ENCODE data around the gene POLR3F. TPM values are rescaled to one million over a fixed set of nuclear protein-coding genes. Genes with fewer than 3 reads are reported as not detected.

Gene POLR3F, protein sequence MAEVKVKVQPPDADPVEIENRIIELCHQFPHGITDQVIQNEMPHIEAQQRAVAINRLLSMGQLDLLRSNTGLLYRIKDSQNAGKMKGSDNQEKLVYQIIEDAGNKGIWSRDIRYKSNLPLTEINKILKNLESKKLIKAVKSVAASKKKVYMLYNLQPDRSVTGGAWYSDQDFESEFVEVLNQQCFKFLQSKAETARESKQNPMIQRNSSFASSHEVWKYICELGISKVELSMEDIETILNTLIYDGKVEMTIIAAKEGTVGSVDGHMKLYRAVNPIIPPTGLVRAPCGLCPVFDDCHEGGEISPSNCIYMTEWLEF
- 7.3 and 9.2 TPM in 2 replicates for total RNA-seq

DNA sequence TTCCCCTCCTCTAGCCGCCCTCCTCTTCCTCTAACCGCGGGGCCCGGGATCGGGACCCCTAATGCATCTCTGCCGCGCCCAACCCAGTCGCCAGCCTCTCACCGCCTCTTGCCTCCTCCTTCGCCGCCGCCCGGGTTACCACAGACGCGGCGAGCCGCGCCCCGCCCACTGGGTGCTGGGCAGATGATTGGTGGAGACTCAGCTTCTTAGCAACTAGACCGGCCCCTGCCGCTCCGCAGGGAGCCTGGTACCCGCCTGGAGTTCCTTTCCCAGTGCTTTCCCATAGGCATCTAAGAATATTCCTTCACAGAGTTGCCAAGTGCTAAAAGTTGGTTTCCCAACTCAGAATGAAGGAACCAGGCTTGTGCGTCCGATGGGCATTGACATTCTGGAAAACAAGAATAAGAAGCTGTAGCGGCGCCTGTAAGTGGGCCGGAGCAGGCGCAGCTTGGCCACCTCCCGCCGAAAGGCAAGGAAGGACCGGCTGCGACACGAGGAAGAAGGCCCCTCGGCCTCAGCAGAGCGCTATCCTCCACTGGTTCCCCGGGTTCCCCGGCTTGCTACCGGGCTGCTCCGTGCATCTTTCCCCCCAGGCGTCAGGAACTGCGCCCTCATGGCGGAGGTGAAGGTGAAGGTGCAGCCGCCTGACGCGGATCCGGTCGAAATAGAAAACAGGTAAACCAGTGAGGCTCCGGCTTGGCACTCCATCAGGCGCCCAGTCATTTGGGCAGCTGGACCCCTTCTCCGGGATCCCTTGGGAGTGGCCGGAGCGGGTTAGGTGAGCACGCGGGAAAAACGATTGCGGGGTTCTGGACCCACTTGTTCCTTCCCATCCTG, at the start of gene POLR3F, which contains the start of gene DZANK1:
TSS of gene POLR3F (plus strand) at position 497 of the 837 bp plus-strand sequence. CDS start at position 614, 117 bp downstream.
TSS of gene DZANK1 (minus strand) at position 137 of the 837 bp plus-strand sequence. CDS start 1,672 bp downstream, outside the sequence.

DNA sequence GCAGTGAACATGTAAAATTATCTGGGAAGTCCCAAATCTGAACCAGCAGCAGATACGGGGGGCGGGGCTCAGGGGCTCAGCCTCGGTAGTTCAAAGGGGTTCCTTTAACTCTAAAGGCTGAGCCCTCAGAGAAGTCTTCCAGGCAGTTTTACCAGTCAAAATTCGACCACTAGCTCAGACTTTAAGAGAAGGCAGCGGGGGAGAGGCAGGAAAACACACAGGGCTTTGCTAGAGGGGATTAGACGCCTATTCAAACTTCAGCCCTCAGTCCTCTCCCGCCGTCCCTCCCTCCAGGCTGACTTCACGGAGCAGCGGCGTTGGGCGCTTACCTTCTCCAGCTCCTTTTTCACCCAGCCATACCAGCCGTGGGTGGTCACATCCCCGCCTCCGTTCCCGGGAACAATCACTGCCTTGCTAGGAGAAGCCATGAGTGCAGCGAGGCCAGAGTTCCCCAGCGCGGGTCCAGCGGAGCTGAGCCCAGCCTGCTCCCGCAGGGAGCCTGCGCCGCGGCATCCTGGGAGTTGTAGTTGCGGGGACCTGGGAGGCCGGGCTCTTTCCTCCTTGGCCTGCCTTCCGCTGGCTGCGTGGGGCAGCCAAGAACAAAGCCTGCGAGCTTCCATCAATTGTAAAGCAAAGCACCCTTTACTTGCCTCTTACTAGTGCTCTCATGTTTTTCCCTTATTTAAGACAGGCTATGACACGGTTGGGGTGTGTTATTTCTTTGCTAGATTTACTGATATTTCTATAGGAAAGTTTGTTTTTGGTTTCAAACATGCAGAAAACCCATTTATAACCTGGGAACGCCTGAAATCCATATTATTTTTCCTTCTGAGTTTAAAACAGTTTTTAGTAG, 29.8 kb downstream of the POLR3F start, which contains the start of gene RBBP9:
TSS of gene RBBP9 (minus strand) at position 486 of the 853 bp plus-strand sequence. CDS start at position 428, 58 bp downstream.

DNA sequence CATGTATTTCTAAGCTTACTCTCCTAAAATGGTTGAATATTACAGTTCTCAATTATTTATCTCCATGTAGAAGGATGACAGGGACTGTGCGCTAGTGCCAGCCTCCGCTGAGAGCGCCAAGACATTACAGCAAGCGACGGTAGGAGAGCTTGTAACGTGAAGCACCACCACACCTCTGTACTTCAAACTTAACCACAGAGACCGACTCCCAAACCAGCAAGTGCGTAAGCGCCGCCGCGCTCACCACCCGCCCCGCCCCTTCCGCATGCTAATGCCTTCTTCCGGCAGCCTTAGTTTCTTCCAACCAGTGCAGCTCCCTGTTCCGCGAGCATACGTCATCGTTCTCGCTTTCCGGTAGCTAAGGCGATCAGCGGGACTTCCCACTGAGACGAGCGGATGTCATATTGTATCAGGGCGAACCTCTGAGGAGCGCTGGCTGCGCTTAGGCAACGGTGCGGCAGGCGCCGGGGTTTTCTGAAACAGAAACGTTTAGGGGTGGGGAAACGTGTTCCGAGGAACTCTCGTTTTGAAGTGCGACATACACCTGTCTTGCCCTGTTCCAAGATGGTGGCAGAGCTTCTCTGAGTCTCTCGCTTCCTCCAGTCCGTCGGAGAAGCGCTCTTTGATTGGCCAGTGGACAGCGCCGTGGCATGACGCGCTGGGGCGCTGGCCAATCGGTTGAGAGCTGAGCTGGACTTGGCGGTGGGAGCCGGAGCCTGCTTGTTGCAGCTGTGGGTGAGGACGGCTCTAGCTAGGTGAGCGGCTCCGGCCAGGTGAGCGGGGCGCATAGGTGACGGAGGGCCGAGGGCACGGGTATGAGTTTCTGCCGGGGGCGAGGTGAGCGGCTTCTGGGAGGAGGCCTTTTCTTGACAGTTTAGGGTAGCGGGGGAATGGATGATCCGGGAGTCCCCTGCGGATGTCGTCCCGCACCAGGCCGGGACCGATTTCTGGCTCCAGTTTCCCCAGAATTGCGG, 40.3 kb downstream of the POLR3F start, which contains the start of gene SEC23B:
TSS of gene SEC23B (plus strand) at position 723 of the 974 bp plus-strand sequence. CDS start 2,896 bp downstream, outside the sequence.

Other genes with a start within 250 kb of the POLR3F start
- gene ZNF133, start 178.9 kb upstream of the POLR3F start, total RNA-seq, result 15.4 and 17.0 TPM in 2 replicates
- 0.65 and 1.9 TPM in 2 replicates for gene DZANK1, start 360 bp upstream of the POLR3F start, total RNA-seq
- gene RBBP9, start 29.8 kb downstream of the POLR3F start, total RNA-seq, result 16.2 and 18.9 TPM in 2 replicates
- 66.2 and 66.3 TPM in 2 replicates for gene SEC23B, start 40.5 kb downstream of the POLR3F start, total RNA-seq
- 114 and 133 TPM in 2 replicates for gene SMIM26, start 100.0 kb downstream of the POLR3F start, total RNA-seq
- gene DTD1, start 120.7 kb downstream of the POLR3F start, total RNA-seq, result 119 and 123 TPM in 2 replicates